ENCODE data around the gene AGR2. TPM values are rescaled to one million over a fixed set of nuclear protein-coding genes. Genes with fewer than 3 reads are reported as not detected.

AGR2 gene
- total and polyA plus RNA-seq, 10 of the 15 experiments (the other 5 are each of a cell fraction or from before 2014, with no cell fraction given): 0.67 TPM; not detected in 9

- TF ChIP-seq MXI1 (IDR thresholded peaks at IDR 0.05; ENCODE audit: low read depth, low read length): no peak
- no peak for TF ChIP-seq NBN (IDR thresholded peaks at IDR 0.05)
- no peak for TF ChIP-seq CEBPB (IDR thresholded peaks at IDR 0.05; ENCODE audit: borderline replicate concordance in 1 of 2, low read depth in 2 of 2, low read length in 2 of 2)
- TF ChIP-seq MTA2 (IDR thresholded peaks at IDR 0.05; ENCODE audit: low read depth): no peak
- TF ChIP-seq REST (IDR thresholded peaks at IDR 0.05; ENCODE audit: low read depth, low read length): no peak
- no peak for TF ChIP-seq SUZ12 (IDR thresholded peaks at IDR 0.05; ENCODE audit: unreplicated experiment)
- no peak for TF ChIP-seq RFX5 (IDR thresholded peaks at IDR 0.05; ENCODE audit: low read depth, low read length)
Observed at GRCh38 chr7:16813232-16813616, 8.4 kb upstream of the AGR2 start (continued).

- Histone ChIP-seq H2AFZ (ENCODE audit: control insufficient read depth, low read depth, low read length) (no peak overlapping the region), H3K4me2 (ENCODE audit: control insufficient read depth, insufficient read depth) (no peak overlapping the region), H3K27me3 (replicated peaks in 1 of 2; ENCODE audit: control insufficient read depth in 2 of 2, insufficient read depth in 2 of 2, low read length in 1 of 2) (no peaks in the 10 kb centered on the region), H4K20me1 (ENCODE audit: control insufficient read depth, insufficient read depth) (no peaks in the 10 kb centered on the region), H3K36me3 (ENCODE audit: control insufficient read depth in 2 of 2, insufficient read depth in 2 of 2, low read length in 1 of 2) (no peaks in the 10 kb centered on the region), H3K27ac (ENCODE audit: control insufficient read depth, insufficient read depth) (no peak overlapping the region), H3K4me1 (ENCODE audit: control insufficient read depth, insufficient read depth, low read length) (no peaks in the 10 kb centered on the region), H3K9ac (ENCODE audit: control insufficient read depth, insufficient read depth, low read length) (no peak overlapping the region), H3K4me3 (no peak overlapping the region), H3K79me2 (ENCODE audit: control insufficient read depth, insufficient read depth, low read length) (no peaks in the 10 kb centered on the region), H3K9me3 (replicated peaks; ENCODE audit: control insufficient read depth, insufficient read depth, low read length) (no peaks in the 10 kb centered on the region)
- in situ Hi-C loops (cut with MboI) (no loop called here), intact Hi-C loops (cut with micrococcal nuclease; ENCODE audit: unreplicated experiment) (no loop called here)
- ChIA-PET CTCF (interaction anchor here (2.8 kb wide), 1 partner anchor 11 kb away, joined by 9 read pairs; no protein-coding TSS in a partner anchor), POLR2A (no interaction called here), SMC1A (ENCODE audit: uncharacterized antibody, unreplicated experiment) (interaction anchor here (0.6 to 1.3 kb wide), 2 partner anchors 11 to 739 kb away, joined by 3 read pairs; no protein-coding TSS in a partner anchor), RAD21 (ENCODE audit: unreplicated experiment) (no interaction called here)
- no peak for TF ChIP-seq CREM (IDR thresholded peaks at IDR 0.05; ENCODE audit: low read depth)
- no peak for TF ChIP-seq HDAC2 (IDR thresholded peaks at IDR 0.05)
- no peak for TF ChIP-seq POLR2AphosphoS5 (IDR thresholded peaks at IDR 0.05; ENCODE audit: low read length)
- TF ChIP-seq KAT2A (conservative IDR thresholded peaks at IDR 0.05; ENCODE audit: control insufficient read depth, low read depth, low read length): no peak
- no peak for TF ChIP-seq FOXM1 (IDR thresholded peaks at IDR 0.05; ENCODE audit: low read depth, low read length)
- FAIRE-seq (no peak), ATAC-seq (no peak), DNase-seq (ENCODE audit: low read depth, low spot score) (no peak)
- no TSS peak for BruUV-seq (replicated peaks)
- 37% methylated on average over 4 of the region's 4 CpGs for WGBS (ENCODE audit: insufficient coverage, insufficient replicate concordance, low lambda C conversion rate, missing lambda C conversion rate)
Observed at GRCh38 chr7:16812542-16813231, 7.9 kb upstream of the AGR2 start.

Measured in GM12878 (cell line).